ENCODE data around the gene DAAM2. TPM values are rescaled to one million over a fixed set of nuclear protein-coding genes. Genes with fewer than 3 reads are reported as not detected.

DAAM2 gene
- total and polyA plus RNA-seq, 9 of the 15 experiments (the other 6 are each of a cell fraction or from before 2014, with no cell fraction given): 0.01 to 0.07 TPM; not detected in 7

GRCh38 chr6:39818695-39819094 lies 26.5 kb downstream of the DAAM2 start (continued):
- TF ChIP-seq ZNF592 (IDR thresholded peaks at IDR 0.05): no peak

- no peak for FAIRE-seq
- no peaks in the 10 kb centered on the region for H3K79me2 ChIP-seq (ENCODE audit: control insufficient read depth, insufficient read depth, low read length)
- no peak for DNase-seq (ENCODE audit: extremely low read depth in 1 of 4, low spot score in 3 of 4)
- CTCF ChIA-PET (ENCODE audit: low intra/inter-chr PET ratio): no interaction called here
- no peaks in the 10 kb centered on the region for H4K20me1 ChIP-seq (replicated peaks; ENCODE audit: control insufficient read depth, insufficient read depth, low read length)
- H3K4me2 ChIP-seq (ENCODE audit: insufficient read depth, low read length): no peak overlapping the region
- no peak overlapping the region for H3K4me3 ChIP-seq
- ATAC-seq: no peak
- no peaks in the 10 kb centered on the region for H3K36me3 ChIP-seq (ENCODE audit: control insufficient read depth, insufficient read depth, low read length)
- intact Hi-C loops (cut with micrococcal nuclease) (no loop called here), in situ Hi-C loops (cut with MboI) (no loop called here)
- H3K4me1 ChIP-seq (replicated peaks in 1 of 2; ENCODE audit: control insufficient read depth in 2 of 2, insufficient read depth in 2 of 2, low read length in 2 of 2): no peaks in the 10 kb centered on the region
- BruUV-seq (replicated peaks): no TSS peak
- TF ChIP-seq ATF7 (IDR thresholded peaks at IDR 0.05): no peak
- TF ChIP-seq RFX7 (CRISPR knock-in tag; IDR thresholded peaks at IDR 0.05): no peak
- no peak for TF ChIP-seq RFX5 (IDR thresholded peaks at IDR 0.05; ENCODE audit: low read depth, low read length)
- TF ChIP-seq CBX3 (IDR thresholded peaks at IDR 0.05; ENCODE audit: borderline replicate concordance in 1 of 2, low read length in 2 of 2): no peak
- no peak for TF ChIP-seq HNRNPK (IDR thresholded peaks at IDR 0.05; ENCODE audit: low read depth, low read length, poor library complexity, severe bottlenecking)
- TF ChIP-seq ZNF76 (CRISPR knock-in tag; IDR thresholded peaks at IDR 0.05; ENCODE audit: borderline replicate concordance): no peak
- no peak for TF ChIP-seq ELK3 (CRISPR knock-in tag; IDR thresholded peaks at IDR 0.05)
- no peak for TF ChIP-seq DMBX1 (CRISPR knock-in tag; IDR thresholded peaks at IDR 0.05; ENCODE audit: borderline replicate concordance)
- no peak for TF ChIP-seq MEF2A (IDR thresholded peaks at IDR 0.05; ENCODE audit: control insufficient read depth, low read depth, low read length)
- no peak for TF ChIP-seq CEBPB (tag; IDR thresholded peaks at IDR 0.05)
- no peak overlapping the region for H2AFZ ChIP-seq (ENCODE audit: low read depth, low read length)
- H3K27me3 ChIP-seq (ENCODE audit: control insufficient read depth in 2 of 2, insufficient read depth in 2 of 2, low read length in 2 of 2): peaks cover 0 to 6% of the 10 kb centered on the region in 2 experiments; a peak in 1 of 5 replicates
- H3K9ac ChIP-seq (ENCODE audit: insufficient read depth in 1 of 2, low read depth in 2 of 2, low read length in 2 of 2): no peak overlapping the region
- 0% methylated on average over 1 of the region's 1 CpG for WGBS (ENCODE audit: insufficient coverage, low coverage, missing lambda C conversion rate)
- H3K9me1 ChIP-seq (ENCODE audit: control insufficient read depth, insufficient read depth, low read length): no peaks in the 10 kb centered on the region
- H3K9me3 ChIP-seq (replicated peaks; ENCODE audit: control insufficient read depth, insufficient read depth, low read depth, low read length): no peaks in the 10 kb centered on the region
- no peak overlapping the region for H3K27ac ChIP-seq (ENCODE audit: extremely low read depth, low read depth, low read length)
- POLR2A ChIA-PET: interaction anchor here (0.8 to 1.6 kb wide), 2 partner anchors 10 to 14 kb away, joined by 3 to 8 read pairs; no protein-coding TSS in a partner anchor
Observed at GRCh38 chr6:39819228-39819627, 27.1 kb downstream of the DAAM2 start.
